HEK293T (cell line): ENCODE data around the gene SH3PXD2A.

Experiments
- CTBP1 ChIP-seq: fragments of 450-650 bp; IDR thresholded peaks from 2 replicates; pipeline ENCODE4 v1.6.1; 2016; ENCODE audit warnings: borderline replicate concordance
- FOXA1 ChIP-seq: fragments of 450-650 bp; IDR thresholded peaks from 2 replicates; pipeline ENCODE4 v1.6.1; 2016; ENCODE audit warnings: mild to moderate bottlenecking
- TARDBP ChIP-seq: fragments of 450-650 bp; IDR thresholded peaks from 2 replicates; pipeline ENCODE4 v1.6.1; 2016

GRCh38 chr10:103678178-103678526, 177.2 kb downstream of the SH3PXD2A start:
- TF ChIP-seq CTBP1 (no peak), TARDBP (no peak), FOXA1 (no peak)
